IMR-90 (cell line): ENCODE data around the gene DCST2. TPM values are rescaled to one million over a fixed set of nuclear protein-coding genes. Genes with fewer than 3 reads are reported as not detected.

Experiments used
- ATAC-seq: fragments of 200-7000 bp; cut with Tn5 transposase; 2 replicates; pipeline ENCODE4 v1.9.1; 2020; ENCODE audit warnings: low read depth, mild to moderate bottlenecking, moderate library complexity
- BruUV-seq: library from RNA; stranded (reverse); fragments of 400-500 nt; replicated peaks from 2 replicates; lab custom pipeline; 2021; lab: Mats Ljungman, UMichigan
- CTCF ChIA-PET: fragments of 300-600 bp; formaldehyde crosslinking; extraction: SDS; loops from one replicate; lab custom pipeline; 2021; ENCODE audit warnings: antibody characterized with exemption; lab: Yijun Ruan, JAX
- POLR2A ChIA-PET: fragments of 300-600 bp; sonication (Branson Sonifier 250); formaldehyde crosslinking; loops from one replicate; lab custom pipeline; 2022; ENCODE audit warnings: antibody characterized with exemption; ENCODE audit not compliant: unreplicated experiment; lab: Charles Lee
- DNase-seq: peaks from one replicate; pipeline ENCODE4 v3.0.0; 2013
- H2AFZ ChIP-seq: replicated peaks from 2 replicates; pipeline ENCODE3; 2013; ENCODE audit warnings: low read length, mild to moderate bottlenecking; ENCODE audit not compliant: poor library complexity
- H2AK5ac ChIP-seq: 2 replicates; pipeline ENCODE4 v1.6.1; 2013; ENCODE audit warnings: low read depth, low read length, inconsistent platforms
- H2AK9ac ChIP-seq: replicated peaks from 2 replicates; pipeline ENCODE3; 2013; ENCODE audit warnings: mild to moderate bottlenecking, low read depth, low read length, moderate library complexity; ENCODE audit not compliant: poor library complexity
- H2BK120ac ChIP-seq: 2 replicates; pipeline ENCODE4 v1.6.1; 2013; ENCODE audit warnings: low read depth, low read length, inconsistent platforms
- H2BK15ac ChIP-seq: 3 replicates; pipeline ENCODE4 v1.6.1; 2013; ENCODE audit warnings: low read depth, low read length, inconsistent platforms
- H2BK20ac ChIP-seq: 2 replicates; pipeline ENCODE4 v1.6.1; 2013; ENCODE audit warnings: low read depth, mild to moderate bottlenecking, inconsistent platforms, low read length, moderate library complexity
- H2BK5ac ChIP-seq: 2 replicates; pipeline ENCODE4 v1.6.1; 2013; ENCODE audit warnings: mild to moderate bottlenecking, low read depth, low read length, inconsistent platforms; ENCODE audit not compliant: poor library complexity, severe bottlenecking
- H3K14ac ChIP-seq: replicated peaks from 2 replicates; pipeline ENCODE4 v1.6.1; 2013; ENCODE audit warnings: low read depth, low read length, inconsistent platforms
- H3K18ac ChIP-seq: 2 replicates; pipeline ENCODE4 v1.6.1; 2013; ENCODE audit warnings: low read depth, low read length, control low read depth
- H3K23ac ChIP-seq: 2 replicates; pipeline ENCODE4 v1.6.1; 2013; ENCODE audit warnings: low read depth, low read length, inconsistent platforms
- H3K27ac ChIP-seq: 2 replicates; pipeline ENCODE4 v1.5.1; 2013; ENCODE audit warnings: mild to moderate bottlenecking, control low read depth, low read length; ENCODE audit not compliant: insufficient read depth
- H3K27me3 ChIP-seq: 2 replicates; pipeline ENCODE4 v1.6.1; 2013; ENCODE audit warnings: low read length; ENCODE audit not compliant: control insufficient read depth, insufficient read depth
- H3K36me3 ChIP-seq: 2 replicates; pipeline ENCODE4 v1.6.1; 2013; ENCODE audit warnings: low read length, mixed read lengths; ENCODE audit not compliant: control insufficient read depth, insufficient read depth
- H3K4ac ChIP-seq: 2 replicates; pipeline ENCODE4 v1.6.1; 2013; ENCODE audit warnings: low read depth, low read length, inconsistent platforms
- H3K4me1 ChIP-seq: 2 replicates; pipeline ENCODE4 v1.6.1; 2013; ENCODE audit warnings: low read length, mixed read lengths; ENCODE audit not compliant: control insufficient read depth, insufficient read depth
- H3K4me2 ChIP-seq: 2 replicates; pipeline ENCODE4 v1.6.1; 2013; ENCODE audit warnings: low read depth, mild to moderate bottlenecking, control low read depth, low read length, moderate library complexity
- H3K4me3 ChIP-seq: 2 replicates; pipeline ENCODE4 v1.5.1; 2013; ENCODE audit warnings: low read depth, mild to moderate bottlenecking, control low read depth, low read length, moderate library complexity; ENCODE audit not compliant: insufficient read depth
- H3K56ac ChIP-seq: 2 replicates; pipeline ENCODE4 v1.6.1; 2013; ENCODE audit warnings: low read length, inconsistent platforms; ENCODE audit not compliant: insufficient read depth; ENCODE audit errors: extremely low read depth
- H3K79me1 ChIP-seq, 2 experiments: 2 replicates each; pipeline ENCODE4 v1.6.1; 2013; ENCODE audit warnings: low read length in 2 of 2, inconsistent platforms in 1 of 2, low read depth in 1 of 2
- H3K9ac ChIP-seq: 2 replicates; pipeline ENCODE4 v1.6.1; 2013; ENCODE audit warnings: low read depth, low read length, control low read depth
- H3K9me1 ChIP-seq: 2 replicates; pipeline ENCODE4 v1.6.1; 2013; ENCODE audit warnings: low read length, inconsistent platforms; ENCODE audit not compliant: insufficient read depth
- H3K9me3 ChIP-seq: 2 replicates; pipeline ENCODE4 v1.6.1; 2013; ENCODE audit warnings: low read length; ENCODE audit not compliant: control insufficient read depth, insufficient read depth
- H4K20me1 ChIP-seq: 2 replicates; pipeline ENCODE4 v1.6.1; 2013; ENCODE audit warnings: low read length, inconsistent platforms; ENCODE audit not compliant: insufficient read depth
- H4K5ac ChIP-seq: 2 replicates; pipeline ENCODE4 v1.6.1; 2013; ENCODE audit warnings: mild to moderate bottlenecking, low read depth, low read length, control low read depth
- H4K8ac ChIP-seq, 2 experiments: 2 replicates each; pipeline ENCODE4 v1.6.1; 2013; ENCODE audit warnings: low read depth in 2 of 2, low read length in 2 of 2, control low read depth in 1 of 2, inconsistent platforms in 1 of 2
- H4K91ac ChIP-seq: 2 replicates; pipeline ENCODE4 v1.6.1; 2013; ENCODE audit warnings: low read depth, low read length, inconsistent platforms; ENCODE audit not compliant: insufficient read depth
- BHLHE40 ChIP-seq: fragments of 150-350 bp; IDR thresholded peaks from 2 replicates; pipeline ENCODE4 v1.6.1; 2016; ENCODE audit warnings: mild to moderate bottlenecking, low read depth, low read length
- CEBPB ChIP-seq: IDR thresholded peaks from 2 replicates; pipeline ENCODE4 v1.6.1; 2012; ENCODE audit warnings: low read depth, low read length, improper control_type of control experiment
- CHD1 ChIP-seq: IDR thresholded peaks from 2 replicates; pipeline ENCODE4 v1.6.1; 2012; ENCODE audit warnings: low read depth, low read length, improper control_type of control experiment
- FOS ChIP-seq: fragments of 150-350 bp; IDR thresholded peaks from 2 replicates; pipeline ENCODE4 v1.6.1; 2016; ENCODE audit warnings: low read depth, low read length
- MAZ ChIP-seq: IDR thresholded peaks from 2 replicates; pipeline ENCODE4 v1.6.1; 2012; ENCODE audit warnings: low read depth, mild to moderate bottlenecking, low read length, improper control_type of control experiment, moderate library complexity, borderline replicate concordance
- RFX5 ChIP-seq: IDR thresholded peaks from 2 replicates; pipeline ENCODE4 v1.8.0; 2012; ENCODE audit warnings: low read depth, mild to moderate bottlenecking, low read length, moderate library complexity
- SMC3 ChIP-seq: fragments of 150-350 bp; IDR thresholded peaks from 2 replicates; pipeline ENCODE4 v1.6.1; 2016; ENCODE audit warnings: low read depth, mild to moderate bottlenecking, antibody characterized with exemption, low read length, moderate library complexity
- WGBS, 2 experiments: methylation state at CpG; one replicate each; pipeline versions ENCODE4 v1.1.5 to v1.1.7; 2013; ENCODE audit warnings: missing lambda C conversion rate in 2 of 2; ENCODE audit not compliant: insufficient read length in 1 of 2; ENCODE audit errors: extremely low coverage in 2 of 2; 5-methylcytosine and 5-hydroxymethylcytosine counted together
- dilution Hi-C: fragments of 300-500 bp; cut with HindIII; formaldehyde crosslinking; loops from one replicate; pipeline ENCODE4 v1.14.3; 2018; ENCODE audit warnings: low sequenced_read_pairs; ENCODE audit not compliant: unreplicated experiment
- in situ Hi-C: fragments of 300-500 bp; cut with MboI; formaldehyde crosslinking; loops from 3 replicates; pipeline ENCODE4 v1.14.3; 2019; ENCODE audit warnings: low sequenced_read_pairs, inconsistent platforms, mixed read lengths
- intact Hi-C: fragments of 100-400 bp; cut with micrococcal nuclease; formaldehyde crosslinking; loops from 2 replicates; pipeline ENCODE4 v1.10.0; 2022
- polyA plus RNA-seq, 3 experiments: library from polyadenylated mRNA; depleted of rRNA; stranded (reverse); fragments of >200 nt; gene quantifications; 2 replicates each; pipeline ENCODE4 v1.2.3, GENCODE V29; 2012; ENCODE audit warnings: low replicate concordance in 1 of 3
- total RNA-seq: library from RNA; depleted of rRNA; stranded (reverse); fragments of >200 nt; gene quantifications from 2 replicates; pipeline ENCODE4 v1.2.3, GENCODE V29; 2012
- TF ChIP-seq, protein P1 (sequence below): fragments of 150-350 bp; IDR thresholded peaks from 2 replicates; pipeline ENCODE4 v1.6.1; 2016; ENCODE audit warnings: low read depth, mild to moderate bottlenecking, low read length, moderate library complexity, borderline replicate concordance

The DCST2 gene
- total and polyA plus RNA-seq, 2 of the 4 experiments (the other 2 are of a cell fraction), result 0.14 TPM; not detected in 1

DNA sequence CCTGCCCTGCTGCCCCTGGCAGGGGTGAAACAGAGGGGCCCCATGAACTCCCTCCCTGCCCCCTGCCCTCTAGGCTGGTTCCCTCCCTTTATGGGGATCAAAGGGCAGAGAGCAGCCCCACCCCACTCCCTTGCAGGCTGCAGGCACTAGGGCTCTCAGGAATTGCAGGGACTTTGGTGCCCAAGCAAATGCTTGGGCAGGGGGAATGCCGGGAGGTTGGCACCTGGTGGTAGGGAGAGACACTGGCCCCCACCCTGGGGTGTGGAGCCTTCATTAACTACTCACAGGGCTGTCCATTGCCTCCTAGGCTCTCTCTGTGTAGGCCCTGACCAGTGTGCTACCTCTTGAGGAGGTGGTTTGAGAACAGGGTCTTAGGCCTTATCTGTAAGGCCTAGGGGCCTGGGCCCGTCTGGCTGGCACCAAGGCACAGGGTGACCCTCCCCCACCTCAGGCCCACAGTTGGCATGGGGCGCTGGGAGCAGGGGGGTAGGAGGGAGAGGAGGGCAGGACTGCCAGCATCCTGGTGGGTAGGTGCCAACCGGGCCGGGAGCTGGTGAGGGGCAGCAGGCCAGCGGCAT, 26.2 kb downstream of the DCST2 start:
- ChIA-PET POLR2A (interaction anchor here (0.6 kb wide), 1 partner anchor 11 kb away, joined by 14 read pairs; no protein-coding TSS in a partner anchor), CTCF (interaction anchor here (1.1 kb wide), 1 partner anchor 10 kb away, joined by 4 read pairs; no protein-coding TSS in a partner anchor)

More for the DNA sequence above, 26.2 kb downstream of the DCST2 start:
- dilution Hi-C loops, result no loop called here
- Histone ChIP-seq H2AFZ (no peak overlapping the region), H4K5ac (no peak overlapping the region), H3K56ac (no peak overlapping the region), H3K23ac (no peak overlapping the region), H2BK5ac (no peak overlapping the region), H2AK5ac (no peak overlapping the region), H3K36me3 (peaks cover 2% of the 10 kb centered on the region), H4K20me1 (peaks cover 11% of the 10 kb centered on the region), H2BK20ac (no peak overlapping the region), H4K8ac (no peak overlapping the region), H3K4me3 (no peak overlapping the region), H3K9ac (no peak overlapping the region), H3K14ac (no peak overlapping the region), H3K4me1 (peaks cover 15% of the 10 kb centered on the region), H3K79me1 (peaks cover 14 to 59% of the 10 kb centered on the region in 2 experiments), H3K27ac (no peak overlapping the region), H2BK15ac (no peak overlapping the region), H3K9me3 (no peaks in the 10 kb centered on the region), H3K4ac (no peak overlapping the region), H3K9me1 (peaks cover 12% of the 10 kb centered on the region), H4K91ac (no peak overlapping the region), H3K18ac (no peak overlapping the region), H3K27me3 (no peaks in the 10 kb centered on the region), H2AK9ac (no peak overlapping the region), H2BK120ac (no peak overlapping the region), H3K4me2 (no peak overlapping the region)
- WGBS, 2 experiments, result no CpG with 5 or more reads among the region's 6 CpGs
- BruUV-seq, result no TSS peak
- no peak for ATAC-seq
- no peak for DNase-seq
- in situ Hi-C loops, result no loop called here
- no peak for TF ChIP-seq RFX5
- no peak for TF ChIP-seq FOS
- TF ChIP-seq SMC3, result no peak
- no peak for TF ChIP-seq BHLHE40
- no peak for TF ChIP-seq CHD1
- TF ChIP-seq MAZ, result no peak
- no peak for TF ChIP-seq CEBPB
- TF ChIP-seq, protein P1, sequence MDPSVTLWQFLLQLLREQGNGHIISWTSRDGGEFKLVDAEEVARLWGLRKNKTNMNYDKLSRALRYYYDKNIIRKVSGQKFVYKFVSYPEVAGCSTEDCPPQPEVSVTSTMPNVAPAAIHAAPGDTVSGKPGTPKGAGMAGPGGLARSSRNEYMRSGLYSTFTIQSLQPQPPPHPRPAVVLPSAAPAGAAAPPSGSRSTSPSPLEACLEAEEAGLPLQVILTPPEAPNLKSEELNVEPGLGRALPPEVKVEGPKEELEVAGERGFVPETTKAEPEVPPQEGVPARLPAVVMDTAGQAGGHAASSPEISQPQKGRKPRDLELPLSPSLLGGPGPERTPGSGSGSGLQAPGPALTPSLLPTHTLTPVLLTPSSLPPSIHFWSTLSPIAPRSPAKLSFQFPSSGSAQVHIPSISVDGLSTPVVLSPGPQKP, result no peak
- intact Hi-C loops, result no loop called here
